ENCODE results near the gene AGBL4. TPM values are rescaled to one million over a fixed set of nuclear protein-coding genes. Genes with fewer than 3 reads are reported as not detected.

AGBL4 gene
- total and polyA plus RNA-seq, 2 experiments from 2014 or later, result not detected

DNA sequence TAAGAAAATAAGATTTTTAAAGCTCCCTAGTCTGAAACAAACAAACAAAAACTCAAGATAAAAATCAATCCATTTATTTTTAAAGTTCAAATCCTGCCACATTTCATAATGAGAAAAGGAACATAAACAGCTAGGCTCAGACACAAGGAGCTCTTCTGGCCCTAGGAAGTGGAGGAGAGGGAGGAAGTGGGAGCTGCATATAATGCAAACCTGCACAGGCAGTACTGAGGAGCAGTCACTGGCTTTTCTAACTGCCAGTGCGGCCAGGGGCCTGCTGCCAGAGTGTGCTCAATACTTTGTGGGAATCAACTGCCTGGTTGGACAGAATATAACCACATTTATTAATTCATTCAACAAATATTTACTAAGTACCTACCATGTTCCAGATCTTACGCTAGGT is 1411.9 kb downstream of the AGBL4 start:
- WGBS, 2 experiments (ENCODE audit: low coverage in 1 of 2, low lambda C conversion rate in 2 of 2, missing lambda C conversion rate in 2 of 2), result 47 to 50% methylated on average over 2 of the region's 2 CpGs
- TF ChIP-seq EZH2 (IDR thresholded peaks at IDR 0.05; ENCODE audit: insufficient read depth, poor library complexity, severe bottlenecking) (no peak), EZH2phosphoT487 (IDR thresholded peaks at IDR 0.05; ENCODE audit: insufficient read depth, low read depth) (no peak)

DNA sequence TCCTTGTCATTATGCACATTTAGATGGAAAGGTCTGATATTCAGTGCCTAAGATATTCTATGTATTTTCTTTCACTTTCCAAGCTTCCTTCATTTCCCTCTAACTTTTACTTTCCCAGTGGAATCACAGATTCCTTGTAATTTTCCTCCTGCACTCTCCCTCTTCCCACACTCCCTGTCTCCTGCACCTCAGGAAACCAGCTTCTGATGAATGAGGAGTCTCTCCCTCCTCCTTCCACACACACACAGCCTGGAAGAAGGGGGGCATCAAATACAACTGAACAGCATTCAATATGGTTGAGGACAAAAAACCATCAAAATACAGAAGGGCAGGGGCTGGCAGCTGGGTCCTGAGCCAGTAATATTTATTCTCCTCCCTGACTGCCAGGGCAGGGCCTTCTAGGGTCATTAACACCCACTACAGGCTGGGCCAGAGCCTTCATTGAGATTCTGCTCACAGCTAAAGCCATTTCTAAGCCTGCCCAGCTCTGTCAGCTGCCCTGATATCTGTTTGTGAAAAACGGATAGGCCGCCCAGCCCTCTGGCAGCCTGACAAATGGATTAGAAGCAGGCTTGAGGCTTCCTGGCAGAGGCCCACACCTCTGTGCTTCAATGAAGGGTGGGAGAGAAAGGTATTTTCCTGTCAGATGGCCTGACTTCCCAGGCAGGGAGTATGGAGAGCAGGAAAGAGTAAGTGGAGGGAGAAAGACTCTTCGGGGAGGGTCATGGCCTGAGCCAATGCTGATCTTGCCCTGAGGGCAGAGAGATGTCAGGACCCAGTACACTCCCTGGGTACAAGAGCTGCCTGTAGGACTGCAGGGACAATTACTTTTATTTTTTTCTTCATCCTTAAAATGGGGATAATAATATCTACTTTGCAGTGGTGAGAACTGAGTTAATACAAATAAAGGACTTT is 1412.9 kb downstream of the AGBL4 start:
- in situ Hi-C loops (cut with MboI), result no loop called here
- no peaks in the 10 kb centered on the region for H3K9me2 ChIP-seq (ENCODE audit: insufficient read depth)
- 47 to 52% methylated on average over 3 of the region's 3 CpGs for WGBS, 2 experiments (ENCODE audit: low coverage in 1 of 2, low lambda C conversion rate in 2 of 2, missing lambda C conversion rate in 2 of 2)
- H3K79me2 ChIP-seq (ENCODE audit: insufficient read depth), result no peaks in the 10 kb centered on the region
- no peaks in the 10 kb centered on the region for H3K9me3 ChIP-seq (ENCODE audit: low read depth)
- no peaks in the 10 kb centered on the region for H4K20me1 ChIP-seq (ENCODE audit: insufficient read depth)
- TF ChIP-seq EZH2phosphoT487 (IDR thresholded peaks at IDR 0.05; ENCODE audit: insufficient read depth, low read depth) (no peak), EZH2 (IDR thresholded peaks at IDR 0.05; ENCODE audit: insufficient read depth, poor library complexity, severe bottlenecking) (no peak)
- no peak overlapping the region for H3K9ac ChIP-seq
- H2AFZ ChIP-seq, result no peak overlapping the region
- DNase-seq, result no peak
- H3K4me2 ChIP-seq (ENCODE audit: unreplicated experiment), result no peak overlapping the region
- H3F3A ChIP-seq (ENCODE audit: insufficient read depth), result no peaks in the 10 kb centered on the region
- 0 out of 2 replicates have a peak, but pooled peaks cover 5% of the 10 kb centered on the region for H3K27me3 ChIP-seq (replicated peaks; ENCODE audit: insufficient read depth)
- no peaks in the 10 kb centered on the region for H3K4me1 ChIP-seq (ENCODE audit: insufficient read depth)
- H3K27ac ChIP-seq, result no peak overlapping the region
- H3K4me3 ChIP-seq, result no peak overlapping the region
- no peaks in the 10 kb centered on the region for H3K36me3 ChIP-seq (ENCODE audit: low read depth)

More for the DNA sequence above, 1411.9 kb downstream of the AGBL4 start:
- Histone ChIP-seq H3K4me1 (ENCODE audit: insufficient read depth) (no peaks in the 10 kb centered on the region), H2AFZ (no peak overlapping the region), H3K9me3 (ENCODE audit: low read depth) (no peaks in the 10 kb centered on the region), H3F3A (ENCODE audit: insufficient read depth) (no peaks in the 10 kb centered on the region), H3K9me2 (ENCODE audit: insufficient read depth) (no peaks in the 10 kb centered on the region), H3K4me3 (no peak overlapping the region), H3K79me2 (ENCODE audit: insufficient read depth) (no peaks in the 10 kb centered on the region), H3K36me3 (ENCODE audit: low read depth) (no peaks in the 10 kb centered on the region), H3K27me3 (replicated peaks; ENCODE audit: insufficient read depth) (0 out of 2 replicates have a peak, but pooled peaks cover 5% of the 10 kb centered on the region), H3K9ac (no peak overlapping the region), H3K4me2 (ENCODE audit: unreplicated experiment) (no peak overlapping the region), H3K27ac (no peak overlapping the region), H4K20me1 (ENCODE audit: insufficient read depth) (no peaks in the 10 kb centered on the region)
- in situ Hi-C loops (cut with MboI), result no loop called here
- no peak for DNase-seq

DNA sequence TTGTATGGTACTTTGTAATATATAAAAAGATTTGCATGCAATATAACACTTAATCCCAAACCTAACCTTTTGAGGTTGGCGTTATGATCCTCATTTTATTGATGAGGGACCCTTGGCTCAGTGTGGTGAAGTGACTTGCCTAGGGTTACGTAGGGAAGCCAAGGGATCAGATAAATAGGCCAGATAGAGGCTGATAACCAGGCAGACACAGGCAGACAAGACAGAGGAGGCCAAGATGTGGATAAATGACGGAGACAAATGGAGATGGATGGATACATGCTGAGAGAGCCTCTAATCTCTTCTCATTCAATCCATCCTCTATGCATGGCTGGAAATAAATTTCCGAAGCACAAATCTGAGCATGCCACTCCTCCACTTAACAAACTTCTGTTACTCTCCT is 1414.9 kb downstream of the AGBL4 start:
- in situ Hi-C loops (cut with MboI), result no loop called here
- Histone ChIP-seq H3K9me2 (ENCODE audit: insufficient read depth) (no peaks in the 10 kb centered on the region), H3F3A (ENCODE audit: insufficient read depth) (no peaks in the 10 kb centered on the region), H3K27ac (no peak overlapping the region), H3K9ac (no peak overlapping the region), H3K4me1 (ENCODE audit: insufficient read depth) (no peaks in the 10 kb centered on the region), H3K9me3 (ENCODE audit: low read depth) (no peaks in the 10 kb centered on the region), H3K36me3 (ENCODE audit: low read depth) (no peaks in the 10 kb centered on the region), H3K4me2 (ENCODE audit: unreplicated experiment) (no peak overlapping the region), H3K27me3 (replicated peaks; ENCODE audit: insufficient read depth) (no peaks in the 10 kb centered on the region), H3K79me2 (ENCODE audit: insufficient read depth) (no peaks in the 10 kb centered on the region), H4K20me1 (ENCODE audit: insufficient read depth) (no peaks in the 10 kb centered on the region), H3K4me3 (no peak overlapping the region), H2AFZ (no peak overlapping the region)
- no peak for TF ChIP-seq EZH2 (IDR thresholded peaks at IDR 0.05; ENCODE audit: insufficient read depth, poor library complexity, severe bottlenecking)
- no peak for TF ChIP-seq EZH2phosphoT487 (IDR thresholded peaks at IDR 0.05; ENCODE audit: insufficient read depth, low read depth)
- DNase-seq, result no peak
- 24 to 25% methylated on average over 4 of the region's 4 CpGs for WGBS, 2 experiments (ENCODE audit: low coverage in 1 of 2, low lambda C conversion rate in 2 of 2, missing lambda C conversion rate in 2 of 2)

DNA sequence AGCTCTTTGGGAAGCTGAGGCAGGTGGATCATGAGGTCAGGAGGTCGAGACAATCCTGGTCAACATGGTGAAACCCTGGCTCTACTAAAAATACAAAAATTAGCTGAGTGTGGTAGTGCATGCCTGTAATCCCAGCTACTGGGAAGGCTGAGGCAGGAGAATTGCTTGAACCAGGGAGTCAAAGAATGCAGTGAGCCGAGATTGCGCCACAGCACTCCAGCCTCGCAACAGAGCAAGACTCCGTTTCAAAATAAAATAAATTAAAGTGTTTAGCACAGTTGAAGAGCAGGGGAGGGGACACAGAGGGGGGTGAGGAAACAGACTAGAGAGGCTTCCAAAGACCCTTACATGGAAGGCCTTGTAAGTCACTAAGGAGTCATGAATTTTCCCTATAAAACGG is 1420.5 kb downstream of the AGBL4 start:
- H3F3A ChIP-seq (ENCODE audit: insufficient read depth), result no peaks in the 10 kb centered on the region
- H2AFZ ChIP-seq, result no peak overlapping the region
- 45 to 48% methylated on average over 6 of the region's 6 CpGs for WGBS, 2 experiments (ENCODE audit: low coverage in 1 of 2, low lambda C conversion rate in 2 of 2, missing lambda C conversion rate in 2 of 2)
- no peaks in the 10 kb centered on the region for H3K27me3 ChIP-seq (replicated peaks; ENCODE audit: insufficient read depth)
- no peaks in the 10 kb centered on the region for H3K9me3 ChIP-seq (ENCODE audit: low read depth)
- H3K4me1 ChIP-seq (ENCODE audit: insufficient read depth), result no peaks in the 10 kb centered on the region
- no peak overlapping the region for H3K4me3 ChIP-seq
- no peak for DNase-seq
- H3K79me2 ChIP-seq (ENCODE audit: insufficient read depth), result no peaks in the 10 kb centered on the region
- no peaks in the 10 kb centered on the region for H3K36me3 ChIP-seq (ENCODE audit: low read depth)
- H3K4me2 ChIP-seq (ENCODE audit: unreplicated experiment), result no peak overlapping the region
- TF ChIP-seq EZH2 (IDR thresholded peaks at IDR 0.05; ENCODE audit: insufficient read depth, poor library complexity, severe bottlenecking) (no peak), EZH2phosphoT487 (IDR thresholded peaks at IDR 0.05; ENCODE audit: insufficient read depth, low read depth) (no peak)
- H3K9ac ChIP-seq, result no peak overlapping the region
- H4K20me1 ChIP-seq (ENCODE audit: insufficient read depth), result no peaks in the 10 kb centered on the region
- no peak overlapping the region for H3K27ac ChIP-seq
- no peaks in the 10 kb centered on the region for H3K9me2 ChIP-seq (ENCODE audit: insufficient read depth)
- in situ Hi-C loops (cut with MboI), result no loop called here

All from GM23248 (cell line).